Osteocyte (in vitro differentiated cells): ENCODE data around the gene DGKE. TPM values are rescaled to one million over a fixed set of nuclear protein-coding genes. Genes with fewer than 3 reads are reported as not detected.

Experiments used
- DNase-seq: peaks from one replicate; pipeline ENCODE4 v3.0.0; 2021; ENCODE audit warnings: mixed read lengths; ENCODE audit not compliant: unreplicated experiment; ENCODE audit errors: extremely low spot score
- H3K27ac Mint-ChIP-seq: one replicate; pipeline ENCODE4 v1.8.0; 2021; ENCODE audit warnings: mild to moderate bottlenecking, mixed read lengths; ENCODE audit not compliant: unreplicated experiment
- H3K27me3 Mint-ChIP-seq: one replicate; pipeline ENCODE4 v1.8.0; 2021; ENCODE audit warnings: mixed read lengths; ENCODE audit not compliant: unreplicated experiment
- H3K36me3 Mint-ChIP-seq: one replicate; pipeline ENCODE4 v1.8.0; 2021; ENCODE audit warnings: mixed read lengths; ENCODE audit not compliant: unreplicated experiment
- H3K4me1 Mint-ChIP-seq: one replicate; pipeline ENCODE4 v1.8.0; 2021; ENCODE audit warnings: mixed read lengths; ENCODE audit not compliant: unreplicated experiment
- H3K4me3 Mint-ChIP-seq: one replicate; pipeline ENCODE4 v1.8.0; 2021; ENCODE audit warnings: mild to moderate bottlenecking, moderate library complexity, mixed read lengths; ENCODE audit not compliant: unreplicated experiment
- H3K9me3 Mint-ChIP-seq: one replicate; pipeline ENCODE4 v1.8.0; 2021; ENCODE audit warnings: mixed read lengths; ENCODE audit not compliant: unreplicated experiment
- CTCF ChIP-seq: fragments of 200-600 bp; sonication (generic); IDR thresholded peaks from 2 replicates; pipeline ENCODE4 v1.5.0; 2021; ENCODE audit warnings: antibody characterized with exemption, mild to moderate bottlenecking, moderate library complexity
- total RNA-seq: library from RNA; stranded (reverse); gene quantifications from 2 replicates; pipeline ENCODE4 v1.2.1, GENCODE V29; 2021

DGKE gene
- total RNA-seq, 1 donor from 2014 or later = 6.6 TPM

- no peaks in the 10 kb centered on the region for H3K9me3 Mint-ChIP-seq
- H3K27me3 Mint-ChIP-seq = peaks cover 2% of the 10 kb centered on the region
- H3K27ac Mint-ChIP-seq = no peak overlapping the region
- DNase-seq = peak; percentile 38
- H3K36me3 Mint-ChIP-seq = no peaks in the 10 kb centered on the region
- no peak overlapping the region for H3K4me3 Mint-ChIP-seq
- TF ChIP-seq CTCF = no peak
- H3K4me1 Mint-ChIP-seq = no peaks in the 10 kb centered on the region
Observed at GRCh38 chr17:56880571-56880970, 46.6 kb downstream of the DGKE start.

GRCh38 chr17:56881685-56882295 lies 47.8 kb downstream of the DGKE start:
- Mint-ChIP-seq H3K27ac (no peak overlapping the region), H3K27me3 (no peaks in the 10 kb centered on the region), H3K4me1 (no peaks in the 10 kb centered on the region), H3K4me3 (no peak overlapping the region), H3K36me3 (no peaks in the 10 kb centered on the region), H3K9me3 (no peaks in the 10 kb centered on the region)
- no peak for TF ChIP-seq CTCF
- peak; percentile 46 for DNase-seq

GRCh38 chr17:56883616-56884015 lies 49.7 kb downstream of the DGKE start:
- no peak overlapping the region for H3K4me3 Mint-ChIP-seq
- DNase-seq = no peak
- H3K36me3 Mint-ChIP-seq = peaks cover 12% of the 10 kb centered on the region
- no peaks in the 10 kb centered on the region for H3K27me3 Mint-ChIP-seq
- TF ChIP-seq CTCF = no peak
- no peak overlapping the region for H3K27ac Mint-ChIP-seq
- peaks cover 4% of the 10 kb centered on the region for H3K9me3 Mint-ChIP-seq
- no peaks in the 10 kb centered on the region for H3K4me1 Mint-ChIP-seq

GRCh38 chr17:56884483-56885311 lies 50.7 kb downstream of the DGKE start:
- DNase-seq = no peak
- TF ChIP-seq CTCF = no peak
- H3K27ac Mint-ChIP-seq = no peak overlapping the region
- peaks cover 17% of the 10 kb centered on the region for H3K36me3 Mint-ChIP-seq
- no peaks in the 10 kb centered on the region for H3K4me1 Mint-ChIP-seq
- peaks cover 8% of the 10 kb centered on the region for H3K9me3 Mint-ChIP-seq
- no peaks in the 10 kb centered on the region for H3K27me3 Mint-ChIP-seq
- H3K4me3 Mint-ChIP-seq = no peak overlapping the region

- no peak overlapping the region for H3K4me3 Mint-ChIP-seq
- TF ChIP-seq CTCF = no peak
Observed at GRCh38 chr17:56885312-56885657, 51.3 kb downstream of the DGKE start.

More at GRCh38 chr17:56885312-56885657, 51.3 kb downstream of the DGKE start:
- Mint-ChIP-seq H3K27ac (no peak overlapping the region), H3K27me3 (no peaks in the 10 kb centered on the region), H3K9me3 (peaks cover 8% of the 10 kb centered on the region), H3K36me3 (peaks cover 19% of the 10 kb centered on the region), H3K4me1 (no peaks in the 10 kb centered on the region)
- no peak for DNase-seq
